IPS DF 4.7 (cell line): ENCODE measurements around the gene STK32C.
"Not testable (repeated sequence)": the region's sequence is repeated elsewhere in the genome, so short reads cannot be mapped to it uniquely, and the experiment has no call there.

Experiments used
- DNase-seq: peaks from one replicate; pipeline ENCODE4 v3.0.0-alpha.2; 2013; ENCODE audit warnings: low spot score; ENCODE audit errors: extremely low read depth

STK32C gene

GRCh38 chr10:132232023-132232951, 75.5 kb downstream of the STK32C start:
- no peak for DNase-seq

GRCh38 chr10:132231656-132232022, 76.1 kb downstream of the STK32C start:
- no peak for DNase-seq

- DNase-seq, result no peak
These were observed 77.1 kb downstream of the STK32C start for GRCh38 chr10:132230557-132231210.

- DNase-seq, result no peak
These were observed 77.8 kb downstream of the STK32C start for GRCh38 chr10:132229834-132230556.

- no peak for DNase-seq
These were observed 78.7 kb downstream of the STK32C start for GRCh38 chr10:132229096-132229495.

GRCh38 chr10:132228616-132229015, 79.1 kb downstream of the STK32C start:
- no peak for DNase-seq

- DNase-seq, result no peak
These were observed 79.8 kb downstream of the STK32C start for GRCh38 chr10:132227851-132228390.

GRCh38 chr10:132226586-132227405, 81.0 kb downstream of the STK32C start:
- no peak for DNase-seq

- DNase-seq, result no peak
These were observed 81.9 kb downstream of the STK32C start for GRCh38 chr10:132225849-132226205.

GRCh38 chr10:132225073-132225848, 82.5 kb downstream of the STK32C start:
- DNase-seq, result no peak

GRCh38 chr10:132224343-132225072, 83.2 kb downstream of the STK32C start:
- DNase-seq, result no peak

GRCh38 chr10:132223611-132224342, 84.0 kb downstream of the STK32C start:
- no peak for DNase-seq

- peak; percentile 60 for DNase-seq
These were observed 84.6 kb downstream of the STK32C start for GRCh38 chr10:132223156-132223590.

- no peak for DNase-seq
These were observed 85.0 kb downstream of the STK32C start for GRCh38 chr10:132222726-132223125.

GRCh38 chr10:132220996-132221395, 86.8 kb downstream of the STK32C start:
- DNase-seq, result not testable (repeated sequence)

- DNase-seq, result no peak
These were observed 87.7 kb downstream of the STK32C start for GRCh38 chr10:132220061-132220460.

GRCh38 chr10:132219486-132219885, 88.3 kb downstream of the STK32C start:
- DNase-seq, result no peak

- DNase-seq, result not testable (repeated sequence)
These were observed 91.3 kb downstream of the STK32C start for GRCh38 chr10:132216441-132216840.

GRCh38 chr10:132213917-132214316, 93.8 kb downstream of the STK32C start:
- DNase-seq, result no peak
